SK-N-SH treated with all-trans-retinoic acid at 6 μM for 48 hours (cell line): ENCODE measurements around the gene NDUFB2.

Experiments used
- ATAC-seq: fragments of 200-7000 bp; cut with Tn5 transposase; 3 replicates; pipeline ENCODE4 v1.9.1; 2020; ENCODE audit warnings: mild to moderate bottlenecking, moderate library complexity
- BACH2 ChIP-seq: fragments of 250-450 bp; sonication (Bioruptor Pico); IDR thresholded peaks from 2 replicates; pipeline ENCODE4 v1.9.0; 2021; ENCODE audit warnings: mild to moderate bottlenecking, borderline replicate concordance
- CREB5 ChIP-seq: fragments of 250-450 bp; sonication (Bioruptor Pico); IDR thresholded peaks from 2 replicates; pipeline ENCODE4 v1.5.1; 2020; ENCODE audit warnings: low read depth, mild to moderate bottlenecking, moderate library complexity
- CSDC2 ChIP-seq: fragments of 250-450 bp; sonication (Bioruptor Pico); IDR thresholded peaks from 2 replicates; pipeline ENCODE4 v1.5.0; 2020; ENCODE audit warnings: mild to moderate bottlenecking, moderate library complexity
- CSRNP3 ChIP-seq: fragments of 250-450 bp; sonication (Bioruptor Pico); IDR thresholded peaks from 2 replicates; pipeline ENCODE4 v1.5.1; 2021; ENCODE audit warnings: mild to moderate bottlenecking, moderate library complexity
- ESRRG ChIP-seq: fragments of 250-450 bp; sonication (Bioruptor Pico); IDR thresholded peaks from 2 replicates; pipeline ENCODE4 v1.6.1; 2021; ENCODE audit warnings: mild to moderate bottlenecking
- GLIS3 ChIP-seq: fragments of 250-450 bp; sonication (Bioruptor Pico); IDR thresholded peaks from 2 replicates; pipeline ENCODE4 v1.5.0; 2020; ENCODE audit warnings: mild to moderate bottlenecking, moderate library complexity
- ISL1 ChIP-seq: fragments of 250-450 bp; sonication (Bioruptor Pico); IDR thresholded peaks from 2 replicates; pipeline ENCODE4 v2.1.2; 2022; ENCODE audit warnings: mild to moderate bottlenecking, moderate library complexity
- OSR1 ChIP-seq: fragments of 250-450 bp; sonication (Bioruptor Pico); IDR thresholded peaks from 2 replicates; pipeline ENCODE4 v1.8.0; 2022; ENCODE audit warnings: moderate library complexity, mild to moderate bottlenecking, inconsistent platforms
- PATZ1 ChIP-seq: fragments of 250-450 bp; sonication (Bioruptor Pico); IDR thresholded peaks from 2 replicates; pipeline ENCODE4 v1.8.0; 2020; ENCODE audit warnings: mild to moderate bottlenecking, moderate library complexity, borderline replicate concordance
- POU6F1 ChIP-seq: fragments of 250-450 bp; sonication (Bioruptor Pico); IDR thresholded peaks from 2 replicates; pipeline ENCODE4 v1.8.0; 2021; ENCODE audit warnings: low read depth, mild to moderate bottlenecking, moderate library complexity, borderline replicate concordance
- PPARA ChIP-seq: fragments of 250-450 bp; sonication (Bioruptor Pico); IDR thresholded peaks from 2 replicates; pipeline ENCODE4 v1.5.0; 2020; ENCODE audit warnings: mild to moderate bottlenecking, borderline replicate concordance
- RARB ChIP-seq: fragments of 250-450 bp; sonication (Bioruptor Pico); IDR thresholded peaks from 2 replicates; pipeline ENCODE4 v1.8.0; 2021; ENCODE audit warnings: mild to moderate bottlenecking, moderate library complexity
- SNAI2 ChIP-seq: fragments of 250-450 bp; sonication (Bioruptor Pico); IDR thresholded peaks from 2 replicates; pipeline ENCODE4 v1.5.0; 2020; ENCODE audit warnings: mild to moderate bottlenecking, moderate library complexity
- TCF4 ChIP-seq: fragments of 250-450 bp; sonication (Bioruptor Pico); IDR thresholded peaks from 2 replicates; pipeline ENCODE4 v1.8.0; 2021; ENCODE audit warnings: mild to moderate bottlenecking, moderate library complexity, borderline replicate concordance
- TSHZ2 ChIP-seq: fragments of 250-450 bp; sonication (Bioruptor Pico); IDR thresholded peaks from 2 replicates; pipeline ENCODE4 v1.5.0; 2020; ENCODE audit warnings: mild to moderate bottlenecking, moderate library complexity
- ZC3H10 ChIP-seq: fragments of 250-450 bp; sonication (Bioruptor Pico); IDR thresholded peaks from 2 replicates; pipeline ENCODE4 v1.5.1; 2021; ENCODE audit warnings: mild to moderate bottlenecking, moderate library complexity
- ZFP3 ChIP-seq: fragments of 250-450 bp; sonication (Bioruptor Pico); IDR thresholded peaks from 2 replicates; pipeline ENCODE4 v1.5.0; 2020; ENCODE audit warnings: mild to moderate bottlenecking, moderate library complexity
- ZFP30 ChIP-seq: fragments of 450-650 bp; formaldehyde crosslinking; IDR thresholded peaks from 2 replicates; pipeline ENCODE4 v1.5.0; 2022; ENCODE audit warnings: mild to moderate bottlenecking, moderate library complexity
- ZNF565 ChIP-seq: fragments of 450-650 bp; formaldehyde crosslinking; conservative IDR thresholded peaks from 2 replicates; pipeline ENCODE4 v1.5.0; 2020; ENCODE audit warnings: low read depth, mild to moderate bottlenecking, moderate library complexity
- ZNF8 ChIP-seq: fragments of 450-650 bp; formaldehyde crosslinking; IDR thresholded peaks from 2 replicates; pipeline ENCODE4 v1.5.0; 2020; ENCODE audit warnings: mild to moderate bottlenecking, moderate library complexity

NDUFB2 gene

GRCh38 chr7:140684066-140684950, 12.2 kb upstream of the NDUFB2 start:
- ATAC-seq, result no peak
- TF ChIP-seq ZNF8 (CRISPR knock-in tag) (no peak), TCF4 (CRISPR knock-in tag) (no peak), OSR1 (CRISPR knock-in tag) (no peak), ESRRG (CRISPR knock-in tag) (no peak), CREB5 (CRISPR knock-in tag) (no peak), RARB (CRISPR knock-in tag) (no peak), ISL1 (CRISPR knock-in tag) (no peak), POU6F1 (CRISPR knock-in tag) (no peak), SNAI2 (CRISPR knock-in tag) (no peak), GLIS3 (CRISPR knock-in tag) (no peak), BACH2 (CRISPR knock-in tag) (no peak), ZNF565 (CRISPR knock-in tag) (no peak), ZFP30 (CRISPR knock-in tag) (no peak), ZC3H10 (CRISPR knock-in tag) (no peak), CSRNP3 (CRISPR knock-in tag) (no peak), PATZ1 (CRISPR knock-in tag) (no peak)

GRCh38 chr7:140685407-140686087, 11.0 kb upstream of the NDUFB2 start:
- no peak for ATAC-seq
- no peak for TF ChIP-seq PATZ1 (CRISPR knock-in tag)
- TF ChIP-seq ZFP30 (CRISPR knock-in tag), result no peak
- TF ChIP-seq ZC3H10 (CRISPR knock-in tag), result no peak

- no peak for ATAC-seq
- TF ChIP-seq PPARA (CRISPR knock-in tag), result no peak
- TF ChIP-seq RARB (CRISPR knock-in tag), result no peak
- no peak for TF ChIP-seq CSDC2 (CRISPR knock-in tag)
- no peak for TF ChIP-seq TSHZ2
- no peak for TF ChIP-seq ZFP3 (CRISPR knock-in tag)
- TF ChIP-seq ZNF8 (CRISPR knock-in tag), result no peak
- TF ChIP-seq ZC3H10 (CRISPR knock-in tag), result no peak
These were observed 9.6 kb upstream of the NDUFB2 start for GRCh38 chr7:140686921-140687320.
